GM10266 (cell line): ENCODE data around the gene ARL5A.

Source experiments
- DNase-seq: peaks from one replicate; pipeline ENCODE4 v3.0.0; 2012; ENCODE audit errors: extremely low spot score
- TF ChIP-seq, protein P1 (sequence below): IDR thresholded peaks from 2 replicates; pipeline ENCODE4 v1.5.1; 2012; ENCODE audit warnings: mild to moderate bottlenecking, low read depth; ENCODE audit not compliant: control insufficient read depth, insufficient read depth; ENCODE audit errors: missing control alignments

ARL5A gene

GRCh38 chr2:151789055-151789834, 39.0 kb downstream of the ARL5A start:
- no peak for DNase-seq
- TF ChIP-seq, protein P1, sequence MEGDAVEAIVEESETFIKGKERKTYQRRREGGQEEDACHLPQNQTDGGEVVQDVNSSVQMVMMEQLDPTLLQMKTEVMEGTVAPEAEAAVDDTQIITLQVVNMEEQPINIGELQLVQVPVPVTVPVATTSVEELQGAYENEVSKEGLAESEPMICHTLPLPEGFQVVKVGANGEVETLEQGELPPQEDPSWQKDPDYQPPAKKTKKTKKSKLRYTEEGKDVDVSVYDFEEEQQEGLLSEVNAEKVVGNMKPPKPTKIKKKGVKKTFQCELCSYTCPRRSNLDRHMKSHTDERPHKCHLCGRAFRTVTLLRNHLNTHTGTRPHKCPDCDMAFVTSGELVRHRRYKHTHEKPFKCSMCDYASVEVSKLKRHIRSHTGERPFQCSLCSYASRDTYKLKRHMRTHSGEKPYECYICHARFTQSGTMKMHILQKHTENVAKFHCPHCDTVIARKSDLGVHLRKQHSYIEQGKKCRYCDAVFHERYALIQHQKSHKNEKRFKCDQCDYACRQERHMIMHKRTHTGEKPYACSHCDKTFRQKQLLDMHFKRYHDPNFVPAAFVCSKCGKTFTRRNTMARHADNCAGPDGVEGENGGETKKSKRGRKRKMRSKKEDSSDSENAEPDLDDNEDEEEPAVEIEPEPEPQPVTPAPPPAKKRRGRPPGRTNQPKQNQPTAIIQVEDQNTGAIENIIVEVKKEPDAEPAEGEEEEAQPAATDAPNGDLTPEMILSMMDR = no peak

DNA sequence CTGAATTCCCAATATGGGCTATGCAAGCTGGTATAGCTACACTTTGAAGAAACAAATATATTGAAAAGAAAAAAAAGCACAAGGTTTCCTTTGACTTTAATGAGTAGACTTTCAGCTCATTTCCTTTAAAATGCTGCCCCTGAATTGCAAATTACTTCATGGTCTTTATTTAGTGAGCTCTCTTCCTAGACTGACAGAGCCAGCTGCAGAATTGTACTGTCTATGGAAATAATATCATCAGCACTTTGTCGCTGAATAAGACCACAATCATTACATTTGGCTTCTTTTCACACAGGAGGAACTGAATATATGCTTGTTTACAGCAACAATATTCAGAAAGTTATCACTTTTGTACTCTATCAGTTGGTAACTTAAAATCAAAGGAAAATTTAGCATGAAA, 41.7 kb downstream of the ARL5A start:
- TF ChIP-seq, protein P1 = no peak
- no peak for DNase-seq

DNA sequence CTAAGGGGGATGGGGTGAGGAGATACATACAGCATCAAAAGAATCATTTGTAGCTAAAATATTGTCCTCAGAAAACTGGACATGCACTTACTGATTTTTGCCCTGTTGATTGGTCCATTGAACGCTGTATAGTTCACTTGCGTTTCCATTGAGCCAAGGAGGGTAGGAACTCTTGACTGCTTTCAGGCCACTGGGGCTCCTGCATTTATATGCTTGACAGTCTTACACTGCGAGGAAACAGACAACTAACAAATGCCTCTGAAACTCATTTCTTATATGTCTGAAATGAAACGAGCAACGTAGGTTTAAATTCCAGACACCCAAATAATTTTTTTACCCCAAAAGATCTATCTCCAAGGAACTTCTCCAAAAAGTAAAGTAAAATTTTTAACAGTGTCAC, 42.1 kb downstream of the ARL5A start:
- DNase-seq = no peak
- TF ChIP-seq, protein P1 = no peak

DNA sequence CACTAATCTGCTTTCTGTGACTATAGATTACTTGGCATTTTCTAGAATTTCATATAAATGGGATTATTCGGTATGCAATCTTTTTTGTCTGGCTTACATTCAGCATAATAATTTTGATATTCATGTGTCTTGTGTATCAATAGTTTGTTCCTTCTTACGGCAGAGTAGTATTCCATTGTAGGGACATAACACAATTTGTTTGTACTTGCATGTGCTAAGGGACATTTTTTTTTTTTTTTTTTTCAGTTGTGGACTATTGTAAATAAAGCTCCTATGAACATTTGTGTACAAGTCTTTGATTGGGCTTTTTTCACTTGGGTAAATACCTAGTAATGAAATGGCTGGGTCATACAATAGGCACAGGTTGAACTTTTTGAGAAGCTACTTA, 45.1 kb downstream of the ARL5A start:
- DNase-seq = no peak
- TF ChIP-seq, protein P1 = no peak

DNA sequence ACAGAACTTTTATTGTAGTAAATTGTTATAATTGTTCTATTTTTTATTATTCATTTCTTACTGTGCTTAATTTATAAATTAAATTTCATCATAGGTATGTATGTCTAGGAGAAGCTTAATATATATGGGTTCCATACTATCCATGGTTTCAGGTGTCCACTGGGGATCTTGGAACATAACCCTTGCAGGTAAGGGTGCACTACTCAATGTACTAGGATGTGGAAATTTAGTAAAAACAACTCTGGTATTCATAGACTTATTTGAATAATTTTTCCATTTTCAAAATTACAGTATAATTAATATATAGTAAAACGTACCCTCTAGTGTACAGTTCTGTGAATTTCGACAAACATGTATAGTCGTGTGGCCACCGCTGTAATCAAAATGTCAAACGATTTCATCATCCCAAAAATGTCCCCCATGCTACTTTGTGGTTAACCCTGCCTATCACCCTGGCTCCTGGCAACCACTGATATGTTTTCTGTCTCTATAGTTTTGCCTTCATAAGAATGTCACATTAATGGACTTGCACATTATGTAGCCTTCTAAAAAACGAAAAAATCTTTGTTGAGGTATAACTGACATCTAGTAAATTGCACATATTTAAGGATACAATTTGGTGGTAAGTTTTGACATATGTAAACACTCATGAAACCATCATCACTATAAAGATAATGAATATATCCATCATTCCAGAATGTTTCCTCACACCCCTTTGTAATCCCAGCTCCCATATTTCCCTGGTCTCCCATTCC, 45.7 kb downstream of the ARL5A start:
- TF ChIP-seq, protein P1 = no peak
- DNase-seq = no peak

DNA sequence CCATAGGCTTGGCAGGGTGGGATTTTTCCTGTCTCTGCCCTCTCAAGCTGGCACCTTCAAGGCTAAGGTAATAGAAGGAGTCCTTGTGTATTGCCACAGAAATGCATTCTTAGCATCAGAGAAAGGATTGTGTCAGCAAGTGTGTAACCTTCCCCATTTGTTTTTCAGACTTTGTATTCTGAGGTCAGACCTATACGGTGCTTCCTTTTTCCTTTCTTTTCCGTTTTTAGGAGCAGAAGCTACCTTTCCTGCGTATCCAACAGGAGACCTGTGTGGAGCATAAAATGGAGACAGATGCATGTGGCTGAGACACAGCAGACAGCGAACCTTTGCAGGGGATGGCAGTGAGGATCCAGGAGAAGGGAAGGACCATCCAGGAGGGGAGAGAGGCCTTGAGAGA, 46.6 kb downstream of the ARL5A start:
- no peak for DNase-seq
- TF ChIP-seq, protein P1 = no peak

- TF ChIP-seq, protein P1 = no peak
- no peak for DNase-seq
Measured at GRCh38 chr2:151780938-151781337, 47.3 kb downstream of the ARL5A start.
